ENCODE results near the gene DCHS2. TPM values are rescaled to one million over a fixed set of nuclear protein-coding genes. Genes with fewer than 3 reads are reported as not detected.

The DCHS2 gene
- total RNA-seq, 2 donors from 2014 or later: 0.13 to 0.24 TPM

DNA sequence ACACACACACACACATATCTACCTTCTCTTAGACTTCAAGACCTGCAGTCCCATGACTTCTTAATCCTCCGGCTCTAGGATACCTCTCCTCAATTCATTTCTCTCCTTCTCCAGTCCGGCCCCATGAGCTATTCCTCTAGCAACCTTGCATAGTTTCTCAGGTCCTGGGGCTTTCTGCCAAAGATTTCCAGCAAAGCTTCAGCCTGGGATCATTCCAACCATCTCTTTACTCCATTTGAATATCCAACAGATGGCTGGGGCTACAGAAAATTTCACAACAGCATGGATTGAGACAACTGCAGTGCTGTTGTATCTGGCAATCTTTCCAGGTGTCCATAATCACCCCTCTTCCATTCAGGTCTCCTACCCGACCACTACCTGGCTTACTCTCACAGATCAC lies 184.1 kb downstream of the DCHS2 start:
- H3K9ac ChIP-seq (ENCODE audit: extremely low read depth, low read length, poor library complexity, severe bottlenecking): no peak overlapping the region
- no peak overlapping the region for H3K4me3 Mint-ChIP-seq
- no peak overlapping the region for H3K4me3 ChIP-seq (ENCODE audit: low read length)
- no peaks in the 10 kb centered on the region for H3K36me3 Mint-ChIP-seq (ENCODE audit: low read depth)
- H3K27ac ChIP-seq (ENCODE audit: low read depth, low read length): no peak overlapping the region
- DNase-seq: no peak
- no peaks in the 10 kb centered on the region for H3K4me1 ChIP-seq (ENCODE audit: control insufficient read depth, insufficient read depth, low read length)
- H3K27ac Mint-ChIP-seq: no peak overlapping the region
- TF ChIP-seq, protein P1, sequence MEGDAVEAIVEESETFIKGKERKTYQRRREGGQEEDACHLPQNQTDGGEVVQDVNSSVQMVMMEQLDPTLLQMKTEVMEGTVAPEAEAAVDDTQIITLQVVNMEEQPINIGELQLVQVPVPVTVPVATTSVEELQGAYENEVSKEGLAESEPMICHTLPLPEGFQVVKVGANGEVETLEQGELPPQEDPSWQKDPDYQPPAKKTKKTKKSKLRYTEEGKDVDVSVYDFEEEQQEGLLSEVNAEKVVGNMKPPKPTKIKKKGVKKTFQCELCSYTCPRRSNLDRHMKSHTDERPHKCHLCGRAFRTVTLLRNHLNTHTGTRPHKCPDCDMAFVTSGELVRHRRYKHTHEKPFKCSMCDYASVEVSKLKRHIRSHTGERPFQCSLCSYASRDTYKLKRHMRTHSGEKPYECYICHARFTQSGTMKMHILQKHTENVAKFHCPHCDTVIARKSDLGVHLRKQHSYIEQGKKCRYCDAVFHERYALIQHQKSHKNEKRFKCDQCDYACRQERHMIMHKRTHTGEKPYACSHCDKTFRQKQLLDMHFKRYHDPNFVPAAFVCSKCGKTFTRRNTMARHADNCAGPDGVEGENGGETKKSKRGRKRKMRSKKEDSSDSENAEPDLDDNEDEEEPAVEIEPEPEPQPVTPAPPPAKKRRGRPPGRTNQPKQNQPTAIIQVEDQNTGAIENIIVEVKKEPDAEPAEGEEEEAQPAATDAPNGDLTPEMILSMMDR (conservative IDR thresholded peaks at IDR 0.05): no peak
- no peaks in the 10 kb centered on the region for H3K36me3 ChIP-seq (ENCODE audit: control insufficient read depth, insufficient read depth, low read length)
- no peaks in the 10 kb centered on the region for H3K9me3 ChIP-seq (ENCODE audit: control insufficient read depth, low read length)
- no peaks in the 10 kb centered on the region for H3K4me1 Mint-ChIP-seq
- WGBS, 2 experiments (ENCODE audit: insufficient coverage in 1 of 2, insufficient read length in 1 of 2): 84 to 85% methylated on average over 3 of the region's 3 CpGs
- H3K9me3 Mint-ChIP-seq: no peaks in the 10 kb centered on the region
- no peaks in the 10 kb centered on the region for H3K27me3 Mint-ChIP-seq (ENCODE audit: insufficient read depth)
- no peaks in the 10 kb centered on the region for H3K27me3 ChIP-seq (ENCODE audit: control insufficient read depth, insufficient read depth, low read length, poor library complexity, severe bottlenecking)

DNA sequence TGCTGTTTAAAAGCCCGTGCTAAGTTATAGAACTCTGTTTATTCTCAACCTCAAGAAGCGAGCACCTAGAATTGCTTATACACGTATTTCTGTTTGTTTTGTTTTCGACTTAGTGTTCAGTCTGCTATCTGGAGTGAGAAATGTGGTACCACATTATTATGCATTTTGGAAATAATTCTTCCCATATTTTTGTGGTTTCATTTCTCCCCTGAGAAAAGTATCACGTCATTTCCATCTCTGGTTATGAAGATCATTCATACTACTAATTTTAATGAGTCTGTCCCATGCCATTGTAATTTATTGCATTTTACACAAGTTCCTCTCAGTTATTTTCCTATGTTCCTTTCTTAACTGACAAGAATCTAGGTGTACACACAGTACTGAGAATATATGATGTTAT lies 186.0 kb downstream of the DCHS2 start:
- H3K4me3 Mint-ChIP-seq: no peak overlapping the region
- no peaks in the 10 kb centered on the region for H3K36me3 Mint-ChIP-seq (ENCODE audit: low read depth)
- H3K4me1 Mint-ChIP-seq: no peaks in the 10 kb centered on the region
- Histone ChIP-seq H3K36me3 (ENCODE audit: control insufficient read depth, insufficient read depth, low read length) (no peaks in the 10 kb centered on the region), H3K27ac (ENCODE audit: low read depth, low read length) (no peak overlapping the region), H3K9ac (ENCODE audit: extremely low read depth, low read length, poor library complexity, severe bottlenecking) (no peak overlapping the region), H3K4me1 (ENCODE audit: control insufficient read depth, insufficient read depth, low read length) (no peaks in the 10 kb centered on the region), H3K9me3 (ENCODE audit: control insufficient read depth, low read length) (no peaks in the 10 kb centered on the region), H3K27me3 (ENCODE audit: control insufficient read depth, insufficient read depth, low read length, poor library complexity, severe bottlenecking) (no peaks in the 10 kb centered on the region), H3K4me3 (ENCODE audit: low read length) (no peak overlapping the region)
- no peak for DNase-seq
- H3K9me3 Mint-ChIP-seq: no peaks in the 10 kb centered on the region
- TF ChIP-seq, protein P1 (conservative IDR thresholded peaks at IDR 0.05): no peak
- WGBS, 2 experiments (ENCODE audit: insufficient coverage in 1 of 2, insufficient read length in 1 of 2): 90 to 97% methylated on average over 3 to 5 of the region's 5 CpGs
- no peaks in the 10 kb centered on the region for H3K27me3 Mint-ChIP-seq (ENCODE audit: insufficient read depth)
- H3K27ac Mint-ChIP-seq: no peak overlapping the region

- H3K4me1 ChIP-seq (ENCODE audit: control insufficient read depth, insufficient read depth, low read length): no peaks in the 10 kb centered on the region
- 92 to 99% methylated on average over 5 of the region's 5 CpGs for WGBS, 2 experiments (ENCODE audit: insufficient coverage in 1 of 2, insufficient read length in 1 of 2)
- no peaks in the 10 kb centered on the region for H3K27me3 ChIP-seq (ENCODE audit: control insufficient read depth, insufficient read depth, low read length, poor library complexity, severe bottlenecking)
- H3K27ac Mint-ChIP-seq: no peak overlapping the region
- DNase-seq: no peak
- H3K36me3 Mint-ChIP-seq (ENCODE audit: low read depth): no peaks in the 10 kb centered on the region
- H3K9ac ChIP-seq (ENCODE audit: extremely low read depth, low read length, poor library complexity, severe bottlenecking): no peak overlapping the region
- TF ChIP-seq, protein P1 (conservative IDR thresholded peaks at IDR 0.05): no peak
- no peaks in the 10 kb centered on the region for H3K27me3 Mint-ChIP-seq (ENCODE audit: insufficient read depth)
- no peak overlapping the region for H3K4me3 Mint-ChIP-seq
- H3K9me3 Mint-ChIP-seq: no peaks in the 10 kb centered on the region
- H3K27ac ChIP-seq (ENCODE audit: low read depth, low read length): no peak overlapping the region
- no peaks in the 10 kb centered on the region for H3K9me3 ChIP-seq (ENCODE audit: control insufficient read depth, low read length)
- no peak overlapping the region for H3K4me3 ChIP-seq (ENCODE audit: low read length)
- no peaks in the 10 kb centered on the region for H3K36me3 ChIP-seq (ENCODE audit: control insufficient read depth, insufficient read depth, low read length)
- H3K4me1 Mint-ChIP-seq: no peaks in the 10 kb centered on the region
These were observed 186.9 kb downstream of the DCHS2 start for GRCh38 chr4:154304679-154305078.
